ENCODE results near the gene KCNAB1.

The KCNAB1 gene

GRCh38 chr3:156511987-156512677, 391.8 kb downstream of the KCNAB1 start:
- no peak for DNase-seq

- DNase-seq: no peak
Measured at GRCh38 chr3:156513619-156514018, 393.2 kb downstream of the KCNAB1 start.

- no peak for DNase-seq
Measured at GRCh38 chr3:156516284-156516683, 395.9 kb downstream of the KCNAB1 start.

- no peak for DNase-seq
Measured at GRCh38 chr3:156516961-156517360, 396.6 kb downstream of the KCNAB1 start.

GRCh38 chr3:156518726-156519125, 398.3 kb downstream of the KCNAB1 start:
- no peak for DNase-seq

- DNase-seq: no peak
Measured at GRCh38 chr3:156519758-156520162, 399.4 kb downstream of the KCNAB1 start.

- DNase-seq: no peak
Measured at GRCh38 chr3:156522673-156523072, 402.3 kb downstream of the KCNAB1 start.

GRCh38 chr3:156525808-156526207, 405.4 kb downstream of the KCNAB1 start:
- DNase-seq: no peak

GRCh38 chr3:156527060-156527459, 406.7 kb downstream of the KCNAB1 start:
- no peak for DNase-seq

GRCh38 chr3:156530980-156531379, 410.6 kb downstream of the KCNAB1 start:
- DNase-seq: no peak

GRCh38 chr3:156532730-156533129, 412.4 kb downstream of the KCNAB1 start:
- DNase-seq: no peak

- no peak for DNase-seq
Measured at GRCh38 chr3:156533205-156533604, 412.8 kb downstream of the KCNAB1 start.

GRCh38 chr3:156535162-156535627, 414.8 kb downstream of the KCNAB1 start:
- peak; percentile 51 to 67 for DNase-seq

GRCh38 chr3:156535798-156536197, 415.4 kb downstream of the KCNAB1 start:
- DNase-seq: no peak

- DNase-seq: no peak
Measured at GRCh38 chr3:156536524-156537316, 416.3 kb downstream of the KCNAB1 start.

GRCh38 chr3:156539051-156539450, 418.7 kb downstream of the KCNAB1 start:
- DNase-seq: no peak

GRCh38 chr3:156539802-156540201, 419.4 kb downstream of the KCNAB1 start:
- DNase-seq: no peak

GRCh38 chr3:156542101-156543042, 422.0 kb downstream of the KCNAB1 start:
- DNase-seq: no peak

GRCh38 chr3:156543043-156543555, 422.7 kb downstream of the KCNAB1 start:
- no peak for DNase-seq

- no peak for DNase-seq
Measured at GRCh38 chr3:156547637-156548036, 427.3 kb downstream of the KCNAB1 start.

GRCh38 chr3:156548041-156548687, 427.8 kb downstream of the KCNAB1 start:
- no peak for DNase-seq

GRCh38 chr3:156548902-156549301, 428.5 kb downstream of the KCNAB1 start:
- no peak for DNase-seq

Data from Kasumi-1 (cell line).